HepG2 (cell line): ENCODE results near the gene BMERB1. TPM values are rescaled to one million over a fixed set of nuclear protein-coding genes. Genes with fewer than 3 reads are reported as not detected.
A peak's percentile ranks its signal among the peaks of the same experiment; 100 is the strongest.

ENCODE experiments used
- AGO1 ChIP-seq: fragments of 200-400 bp; formaldehyde crosslinking; IDR thresholded peaks from 2 replicates; pipeline ENCODE4 v1.6.1; 2017; ENCODE audit warnings: mild to moderate bottlenecking, low read depth, low read length, moderate library complexity; ENCODE audit not compliant: poor library complexity, severe bottlenecking
- AHDC1 ChIP-seq: sonication (generic); formaldehyde crosslinking; IDR thresholded peaks from 2 replicates; pipeline ENCODE4 v1.5.1; 2020; ENCODE audit warnings: mild to moderate bottlenecking, missing genetic modification reagents, borderline replicate concordance
- AHR ChIP-seq: IDR thresholded peaks from 2 replicates; pipeline ENCODE4 v1.6.1; 2018; ENCODE audit warnings: missing genetic modification reagents, missing compliant biosample characterization
- EHMT2 ChIP-seq: fragments of 200-600 bp; sonication (generic); IDR thresholded peaks from 2 replicates; pipeline ENCODE4 v1.7.0; 2017; ENCODE audit warnings: antibody characterized with exemption, low read depth, low read length, borderline replicate concordance
- ETS1 ChIP-seq: sonication (generic); formaldehyde crosslinking; IDR thresholded peaks from 2 replicates; pipeline ENCODE4 v1.4.0; 2020; ENCODE audit warnings: missing genetic modification reagents
- ETV6 ChIP-seq: sonication (generic); formaldehyde crosslinking; conservative IDR thresholded peaks from 2 replicates; pipeline ENCODE4 v1.4.0; 2020; ENCODE audit warnings: missing genetic modification reagents
- IRF2 ChIP-seq: IDR thresholded peaks from 2 replicates; pipeline ENCODE4 v1.6.1; 2018; ENCODE audit warnings: missing genetic modification reagents, missing compliant biosample characterization
- MATR3 ChIP-seq: sonication (generic); formaldehyde crosslinking; IDR thresholded peaks from 2 replicates; pipeline ENCODE4 v1.4.0; 2020; ENCODE audit warnings: missing genetic modification reagents
- MTA1 ChIP-seq: sonication (generic); formaldehyde crosslinking; IDR thresholded peaks from 2 replicates; pipeline ENCODE4 v1.4.0; 2020; ENCODE audit warnings: missing genetic modification reagents, mild to moderate bottlenecking, borderline replicate concordance
- NAIF1 ChIP-seq: sonication (generic); formaldehyde crosslinking; IDR thresholded peaks from 2 replicates; pipeline ENCODE4 v1.5.0; 2020; ENCODE audit warnings: mild to moderate bottlenecking, missing genetic modification reagents, borderline replicate concordance
- PAWR ChIP-seq: sonication (generic); formaldehyde crosslinking; IDR thresholded peaks from 2 replicates; pipeline ENCODE4 v1.4.0; 2020; ENCODE audit warnings: missing genetic modification reagents, mild to moderate bottlenecking, borderline replicate concordance
- PHF20 ChIP-seq: sonication (generic); formaldehyde crosslinking; IDR thresholded peaks from 2 replicates; pipeline ENCODE4 v1.5.0; 2020; ENCODE audit warnings: mild to moderate bottlenecking, missing genetic modification reagents
- SMARCC2 ChIP-seq: fragments of 450-650 bp; IDR thresholded peaks from 2 replicates; pipeline ENCODE4 v1.6.1; 2017; ENCODE audit warnings: antibody characterized with exemption, mild to moderate bottlenecking
- SRF ChIP-seq: IDR thresholded peaks from 2 replicates; pipeline ENCODE4 v1.6.1; 2011; ENCODE audit warnings: mild to moderate bottlenecking, low read depth, low read length, moderate library complexity
- TCF7L2 ChIP-seq: IDR thresholded peaks from 2 replicates; pipeline ENCODE4 v1.6.1; 2011; ENCODE audit warnings: mild to moderate bottlenecking, low read depth, low read length, moderate library complexity
- ZBTB8A ChIP-seq: sonication (generic); formaldehyde crosslinking; IDR thresholded peaks from 2 replicates; pipeline ENCODE4 v1.4.0; 2020; ENCODE audit warnings: mild to moderate bottlenecking, low read depth, missing genetic modification reagents, borderline replicate concordance
- ZFP91 ChIP-seq: sonication (generic); formaldehyde crosslinking; IDR thresholded peaks from 2 replicates; pipeline ENCODE4 v1.9.0; 2022; ENCODE audit warnings: missing genetic modification reagents, mild to moderate bottlenecking, borderline replicate concordance
- ZNF547 ChIP-seq: sonication (generic); formaldehyde crosslinking; IDR thresholded peaks from 2 replicates; pipeline ENCODE4 v1.5.1; 2020; ENCODE audit warnings: mild to moderate bottlenecking, missing genetic modification reagents
- ZNF776 ChIP-seq: sonication (generic); formaldehyde crosslinking; IDR thresholded peaks from 2 replicates; pipeline ENCODE4 v1.4.0; 2020; ENCODE audit warnings: mild to moderate bottlenecking, missing genetic modification reagents
- ZNF780A ChIP-seq: sonication (generic); formaldehyde crosslinking; IDR thresholded peaks from 2 replicates; pipeline ENCODE4 v1.8.0; 2022; ENCODE audit warnings: mild to moderate bottlenecking, missing genetic modification reagents, moderate library complexity
- polyA plus RNA-seq, 8 experiments: library from polyadenylated mRNA; depleted of rRNA in 3 of 8; stranded (reverse) in 7 of 8; unstranded in 1 of 8; fragments of >200 nt; fragmentation: Illumina TruSeq in 4 of 8; extraction: Trizol in 4 of 8; gene quantifications; 2 replicates each; pipeline versions ENCODE4 v1.2.1 to v1.2.3, GENCODE V29; 2011 to 2016; ENCODE audit warnings: low read depth in 4 of 8, missing spikeins in 1 of 8, mixed read lengths in 1 of 8; ENCODE audit not compliant: insufficient read depth in 1 of 8
- total RNA-seq, 5 experiments: library from RNA; depleted of rRNA; stranded (reverse); fragments of >200 nt; fragmentation: Illumina TruSeq; extraction: Trizol; gene quantifications; 2 replicates each; pipeline ENCODE4 v1.2.3, GENCODE V29; 2016; ENCODE audit warnings: low read depth in 1 of 5
- TF ChIP-seq, protein P1 (sequence below): sonication (generic); formaldehyde crosslinking; IDR thresholded peaks from 2 replicates; pipeline ENCODE4 v1.4.0; 2020; ENCODE audit warnings: mild to moderate bottlenecking, missing genetic modification reagents

Gene BMERB1
- total and polyA plus RNA-seq, 2 of the 13 experiments (the other 11 are each of a cell fraction or from before 2014, with no cell fraction given): 1.4 TPM

- TF ChIP-seq ZNF780A (no peak), ZNF776 (CRISPR knock-in tag) (no peak), SMARCC2 (no peak), TCF7L2 (no peak), ZBTB8A (CRISPR knock-in tag) (no peak), PAWR (CRISPR knock-in tag) (no peak), AGO1 (no peak), PHF20 (CRISPR knock-in tag) (no peak), MTA1 (CRISPR knock-in tag) (no peak), EHMT2 (no peak; the same call in 1 of the 2 replicates), NAIF1 (CRISPR knock-in tag) (no peak), SRF (no peak), ZNF547 (CRISPR knock-in tag) (no peak), AHR (CRISPR knock-in tag) (no peak), IRF2 (CRISPR knock-in tag) (no peak; the same call in 1 of the 2 replicates), ETV6 (CRISPR knock-in tag) (no peak), MATR3 (no peak), ETS1 (CRISPR knock-in tag) (no peak), ZFP91 (no peak), AHDC1 (CRISPR knock-in tag) (no peak)
- TF ChIP-seq, protein P1, sequence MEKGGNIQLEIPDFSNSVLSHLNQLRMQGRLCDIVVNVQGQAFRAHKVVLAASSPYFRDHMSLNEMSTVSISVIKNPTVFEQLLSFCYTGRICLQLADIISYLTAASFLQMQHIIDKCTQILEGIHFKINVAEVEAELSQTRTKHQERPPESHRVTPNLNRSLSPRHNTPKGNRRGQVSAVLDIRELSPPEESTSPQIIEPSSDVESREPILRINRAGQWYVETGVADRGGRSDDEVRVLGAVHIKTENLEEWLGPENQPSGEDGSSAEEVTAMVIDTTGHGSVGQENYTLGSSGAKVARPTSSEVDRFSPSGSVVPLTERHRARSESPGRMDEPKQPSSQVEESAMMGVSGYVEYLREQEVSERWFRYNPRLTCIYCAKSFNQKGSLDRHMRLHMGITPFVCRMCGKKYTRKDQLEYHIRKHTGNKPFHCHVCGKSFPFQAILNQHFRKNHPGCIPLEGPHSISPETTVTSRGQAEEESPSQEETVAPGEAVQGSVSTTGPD (CRISPR knock-in tag): peak; percentile 87
Observed at GRCh38 chr16:15572329-15573001, 138.1 kb downstream of the BMERB1 start (continued).
